GM19043 (cell line): ENCODE results near the gene MRPL34.
A peak's percentile ranks its signal among the peaks of the same experiment; 100 is the strongest.

Source experiments
- ATAC-seq: cut with Tn5 transposase; IDR thresholded peaks from one replicate; pipeline ENCODE4 v1.9.1; 2021; ENCODE audit warnings: low read depth; ENCODE audit not compliant: unreplicated experiment

Gene MRPL34

DNA sequence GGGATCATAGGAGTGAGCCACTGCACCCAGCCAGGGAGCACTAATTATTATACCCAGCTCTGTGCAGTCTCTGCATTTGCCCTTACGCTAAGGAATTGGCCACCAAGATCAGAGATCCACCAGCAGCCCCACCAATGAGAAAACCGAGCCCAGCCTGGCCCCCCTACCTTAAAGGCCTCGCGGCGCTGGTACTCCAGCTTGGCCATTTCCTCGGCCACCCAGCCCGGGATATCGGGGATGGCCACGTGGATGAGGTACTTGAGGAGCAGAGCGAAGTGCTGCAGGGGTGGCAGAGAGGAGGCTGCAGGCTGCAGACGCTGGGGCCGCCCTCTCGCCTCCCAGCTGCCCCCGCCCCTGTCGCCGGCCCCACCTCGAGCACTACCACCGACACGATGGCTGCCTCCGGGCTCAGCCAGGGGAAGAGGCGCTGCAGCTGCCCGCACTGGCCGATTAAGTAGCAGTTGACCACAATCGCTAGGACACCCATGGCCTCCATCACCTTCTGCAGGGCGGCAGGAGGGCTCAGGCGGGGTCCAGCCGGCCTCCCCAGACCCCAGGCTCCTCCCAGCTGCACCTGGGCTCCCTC lies 21.5 kb downstream of the MRPL34 start:
- ATAC-seq = no peak

- no peak for ATAC-seq
Measured at GRCh38 chr19:17327654-17328516, 22.2 kb downstream of the MRPL34 start.

DNA sequence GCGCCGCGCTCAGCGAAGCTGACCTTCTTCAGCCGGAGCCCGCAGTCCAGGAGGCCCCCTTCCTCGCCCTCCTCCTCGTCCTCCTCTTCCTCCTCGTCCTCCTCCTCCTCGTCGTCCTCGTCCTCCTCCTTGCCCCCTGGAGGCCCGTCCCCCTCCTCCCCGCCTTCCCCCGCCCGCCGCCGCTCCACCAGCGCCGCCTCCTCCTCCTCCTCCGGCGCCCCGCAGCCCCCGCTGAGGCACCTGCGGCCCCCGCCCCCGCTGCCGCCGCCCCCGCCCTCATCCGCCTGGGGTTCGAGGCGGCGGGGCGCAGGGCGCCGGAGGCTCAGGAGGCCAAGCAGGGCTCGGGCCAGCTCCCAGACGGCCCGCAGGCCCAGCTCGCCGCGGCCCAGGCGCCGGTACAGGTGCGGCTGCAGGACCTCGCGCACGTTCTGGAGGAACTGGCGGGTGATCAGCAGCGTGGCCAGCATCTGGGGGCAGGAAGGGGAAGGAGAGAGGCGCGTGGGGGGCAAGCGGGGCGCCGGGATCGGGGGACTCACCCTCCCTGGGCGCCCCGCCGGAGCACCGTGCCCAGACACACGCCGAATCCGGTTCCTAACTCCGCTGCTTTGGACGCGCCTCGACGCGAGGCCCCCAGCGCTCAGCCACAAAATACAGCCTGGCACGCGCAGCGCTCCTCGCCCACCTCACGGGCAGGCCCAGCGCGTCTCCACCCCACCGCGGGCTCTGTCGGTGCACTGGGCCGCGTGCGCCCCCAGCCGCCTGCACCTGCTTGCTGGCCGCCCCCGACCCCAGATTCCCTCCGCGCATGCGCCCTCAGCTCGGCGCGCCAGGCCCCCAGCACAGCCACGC lies 23.1 kb downstream of the MRPL34 start:
- ATAC-seq = no peak

DNA sequence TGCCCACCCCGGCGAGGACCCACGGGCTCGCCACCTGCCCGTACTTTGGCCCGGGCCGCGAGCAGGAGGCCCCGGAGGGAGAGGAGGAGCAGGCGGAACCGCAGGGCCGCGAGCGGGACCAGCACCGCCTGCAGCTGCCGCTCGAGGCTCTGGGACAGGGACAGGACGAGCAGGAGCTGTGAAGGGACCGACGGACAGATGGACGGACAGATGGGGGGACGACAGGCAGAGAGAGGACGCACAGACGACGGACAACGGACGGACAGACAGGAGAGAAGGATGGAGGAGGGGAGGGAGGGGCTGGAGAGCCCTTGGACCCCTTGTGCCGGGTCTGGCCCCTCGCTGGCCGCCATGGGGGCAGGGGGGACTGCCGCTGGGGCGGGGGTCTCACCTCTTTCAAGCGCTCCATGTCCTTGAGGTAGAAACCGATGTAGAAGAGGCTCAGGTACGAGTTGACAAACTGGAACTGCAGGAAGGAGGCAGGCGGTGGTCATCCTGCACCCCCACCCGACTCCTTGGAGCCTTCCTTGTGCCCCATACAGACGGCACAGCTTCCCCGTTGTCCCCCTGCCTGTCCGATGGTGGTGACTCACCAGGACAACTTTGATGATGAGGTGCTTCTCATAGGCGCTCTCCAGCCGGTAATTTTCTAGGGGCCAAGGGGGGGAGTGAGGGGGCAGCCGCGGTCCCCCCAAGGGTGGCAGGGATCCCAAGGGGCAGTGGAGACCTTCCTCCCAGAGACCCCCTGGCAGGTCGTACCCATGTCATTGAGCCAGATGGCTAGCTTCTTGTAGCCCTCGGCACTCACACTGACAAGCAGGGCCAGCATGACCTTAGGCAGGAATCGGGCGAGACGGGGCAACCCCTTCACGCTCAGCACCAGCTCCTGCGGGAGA lies 23.9 kb downstream of the MRPL34 start:
- no peak for ATAC-seq

DNA sequence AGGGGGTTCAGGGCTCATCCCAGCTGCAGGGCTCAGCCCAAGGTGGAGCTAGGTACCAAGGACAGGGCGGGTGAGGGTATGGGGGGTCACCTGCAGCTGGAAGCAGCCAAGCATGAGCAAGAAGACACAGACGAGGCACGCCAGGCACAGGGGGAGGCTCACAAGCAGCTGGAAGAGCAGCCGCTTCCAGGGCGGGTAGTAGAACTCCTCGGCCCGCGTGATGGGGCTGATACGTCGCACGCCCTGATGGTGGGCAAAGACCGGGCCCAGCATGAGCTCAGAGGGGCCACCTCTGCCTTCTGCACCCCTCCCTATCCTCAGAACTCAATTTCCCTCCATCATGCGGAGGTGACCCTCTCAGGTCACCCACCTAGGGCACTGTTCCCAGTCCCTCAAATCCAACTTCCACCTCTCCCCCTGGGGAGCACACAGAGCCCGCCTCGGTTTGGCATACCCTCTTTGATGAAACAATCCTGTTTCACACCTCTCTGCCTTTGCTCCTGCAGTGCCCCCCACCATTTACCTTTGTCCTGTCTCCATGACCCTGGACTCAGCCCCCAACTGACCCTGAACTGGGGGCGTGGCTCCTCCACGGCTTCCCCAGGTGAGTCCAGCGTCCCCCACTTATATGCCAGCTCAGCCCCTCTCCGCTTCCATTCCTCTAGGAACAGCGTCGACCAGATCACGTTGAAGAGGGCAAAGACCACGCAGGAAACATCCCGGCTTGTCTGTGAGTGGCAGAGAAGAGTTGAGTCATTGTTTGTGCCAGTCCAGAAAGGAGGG lies 24.8 kb downstream of the MRPL34 start:
- ATAC-seq = no peak

DNA sequence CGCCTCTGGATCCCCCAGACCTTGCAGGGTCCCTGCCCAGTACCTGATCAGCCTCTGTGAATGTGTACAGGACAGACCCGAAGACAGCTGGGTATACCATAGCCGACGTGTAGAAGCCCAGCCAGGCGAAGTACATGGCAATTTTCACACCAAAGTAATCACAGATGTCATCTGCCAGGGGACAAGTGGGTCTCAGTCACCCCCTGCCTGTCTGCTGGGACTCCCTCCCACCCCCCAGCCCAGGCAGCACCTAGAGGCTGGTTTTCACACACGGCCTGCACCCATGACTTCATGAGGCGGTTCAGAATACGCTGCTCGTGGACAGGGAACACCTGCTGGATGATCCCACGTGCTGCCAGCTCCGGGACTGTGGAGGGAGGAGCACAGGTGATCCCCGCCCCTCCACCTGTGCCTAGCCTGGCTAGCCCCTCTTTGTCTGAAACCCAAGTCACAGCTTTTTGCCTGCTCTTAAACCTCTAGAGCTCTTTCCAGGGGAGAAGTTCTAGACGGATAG lies 25.4 kb downstream of the MRPL34 start:
- no peak for ATAC-seq

DNA sequence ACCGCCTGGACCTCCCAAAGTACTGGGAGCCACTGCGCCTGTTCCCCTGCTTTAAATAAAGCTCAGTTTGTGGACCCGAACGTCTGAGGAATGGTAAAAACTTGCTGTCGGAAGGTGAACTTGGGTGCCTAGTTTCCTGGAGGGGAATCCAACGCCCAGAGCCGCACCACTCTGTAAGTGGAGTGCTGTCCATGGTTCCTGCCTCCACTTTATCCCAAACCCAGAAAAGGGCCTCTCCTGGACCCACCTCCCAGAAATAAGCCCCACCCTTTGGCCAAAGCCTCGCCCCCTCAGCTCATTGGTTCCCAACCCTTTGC lies 26.6 kb downstream of the MRPL34 start:
- ATAC-seq = no peak

DNA sequence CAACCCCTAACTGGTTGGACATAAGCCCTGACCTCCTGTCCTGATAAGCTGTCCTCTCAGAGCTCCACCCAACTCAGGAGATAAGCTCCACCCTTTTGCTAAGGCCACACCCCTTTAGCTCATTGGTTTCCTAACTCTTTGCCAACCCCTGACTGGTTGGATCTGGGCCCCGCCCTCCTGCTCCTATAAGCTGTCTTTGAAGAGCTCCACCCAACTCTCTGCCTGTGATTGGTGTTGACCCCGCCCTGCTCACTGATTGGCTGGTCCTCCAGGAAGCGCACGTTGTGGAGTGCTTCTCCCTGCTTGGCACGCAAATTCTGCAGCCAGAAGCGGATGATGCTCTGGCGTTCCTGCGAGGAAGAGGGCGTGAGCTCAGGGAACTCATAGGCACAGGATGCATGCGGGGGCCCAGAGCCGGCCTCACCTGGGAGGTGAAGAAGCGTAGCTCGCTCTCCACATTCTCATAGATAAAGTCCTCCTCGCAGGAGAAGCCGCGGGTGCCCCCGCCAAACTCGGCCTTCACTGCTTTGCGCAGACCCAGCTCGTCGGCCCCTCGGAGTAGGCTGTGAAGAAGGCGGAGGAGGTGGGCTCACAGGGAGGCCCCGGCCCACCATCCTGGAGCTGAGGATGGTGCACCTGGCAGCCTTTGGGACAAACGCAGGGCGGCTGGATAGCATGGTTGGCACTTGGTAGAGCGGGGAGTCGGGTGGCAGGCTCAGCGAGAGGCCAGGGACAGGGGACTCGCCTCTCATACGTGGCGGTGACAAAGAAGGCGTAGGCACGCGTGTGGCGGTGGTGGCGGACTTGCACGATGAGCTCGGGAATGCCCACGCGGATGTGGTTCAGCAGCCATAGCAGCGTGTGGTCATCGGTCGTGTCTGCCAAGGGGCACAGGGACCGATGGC lies 27.3 kb downstream of the MRPL34 start:
- no peak for ATAC-seq

DNA sequence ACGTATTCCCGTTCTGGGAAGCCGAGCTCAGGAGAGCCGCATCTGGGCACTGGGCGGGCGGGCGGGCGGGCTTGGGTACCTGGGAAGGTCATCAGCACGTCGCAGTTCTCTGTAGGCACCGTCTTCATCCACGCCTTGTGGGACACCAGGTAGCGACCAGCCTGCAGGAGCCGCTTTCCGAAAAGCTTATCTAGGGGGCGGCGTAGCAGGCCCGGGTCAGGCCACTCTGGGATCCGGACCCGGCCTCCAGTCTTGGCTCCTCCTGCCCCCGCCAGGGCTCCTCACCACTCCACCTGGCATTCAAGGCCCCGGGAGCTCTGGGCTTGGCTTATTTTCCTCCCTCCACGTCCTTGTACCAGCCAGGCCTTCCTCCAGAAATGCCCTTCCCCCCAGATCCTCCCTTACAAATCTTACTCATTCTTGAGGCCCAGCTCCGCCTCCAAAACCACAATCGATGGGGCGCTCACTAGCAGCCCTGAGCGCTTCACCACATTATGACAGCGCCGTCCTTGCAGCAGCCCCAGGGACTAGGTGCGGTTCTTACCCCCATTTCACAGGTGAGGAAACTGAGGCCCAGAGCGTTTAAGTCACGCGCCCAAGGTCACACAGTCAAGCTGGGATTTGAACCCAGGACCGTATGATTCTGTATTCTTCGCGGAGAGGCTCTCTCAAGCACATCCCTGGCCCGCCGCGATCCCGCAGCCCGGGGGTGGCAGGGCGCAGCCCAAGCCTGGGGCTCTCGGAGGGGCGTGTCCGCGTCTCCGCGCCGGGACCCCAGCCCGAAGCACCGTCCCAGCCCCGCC lies 28.1 kb downstream of the MRPL34 start:
- no peak for ATAC-seq

DNA sequence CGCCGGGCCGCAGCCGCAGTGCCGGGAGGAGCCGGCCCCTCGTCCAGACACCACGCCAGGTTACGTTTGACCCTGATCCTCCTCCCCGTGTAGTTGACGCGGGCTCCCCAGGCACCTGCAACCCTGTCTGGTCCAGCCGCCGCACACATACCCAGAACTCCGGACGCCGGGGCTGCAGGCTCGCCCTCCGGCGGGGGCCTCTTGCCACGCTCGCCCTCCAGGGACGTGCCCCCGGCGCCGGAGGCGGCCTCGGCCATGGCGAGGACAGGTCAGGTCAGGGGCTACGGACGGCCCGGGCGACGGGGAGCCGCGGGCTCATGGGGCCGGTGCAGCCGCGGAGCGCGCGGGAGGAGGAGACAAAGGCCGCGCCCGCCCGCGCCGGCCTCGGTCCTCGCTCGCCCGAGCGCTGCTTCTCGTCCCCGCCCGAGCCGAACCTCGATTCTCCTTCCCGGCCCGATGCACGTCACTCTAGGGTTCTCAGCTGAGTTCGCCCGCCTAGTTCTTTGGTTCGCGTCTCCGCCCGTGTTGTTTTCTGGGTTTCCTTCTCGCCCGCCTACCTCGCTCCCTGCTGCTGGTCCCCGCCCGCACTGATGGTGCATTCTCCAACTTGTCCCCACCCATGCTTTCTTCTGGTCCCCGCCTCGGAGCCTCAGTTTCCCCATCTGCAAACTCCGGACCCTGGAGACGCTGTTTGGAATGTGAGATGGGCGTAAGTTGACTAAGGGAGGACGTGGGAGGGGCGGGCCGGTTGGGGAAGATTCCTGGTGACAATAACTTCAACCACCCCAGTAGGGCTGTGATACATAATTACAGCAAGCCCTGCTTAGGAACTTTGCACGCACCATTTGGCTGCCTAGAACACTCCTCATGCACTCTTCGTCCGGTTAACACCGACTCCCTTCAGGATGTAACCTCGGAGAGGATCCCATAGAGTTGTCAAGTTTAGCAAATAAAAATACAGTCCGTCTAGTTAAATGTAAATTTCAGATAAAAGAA lies 29.0 kb downstream of the MRPL34 start, which contains the start of gene ANO8:
ANO8 (minus strand) TSS at position 442 of the 996 bp plus-strand sequence; CDS start at position 257, 185 bp downstream.
- ATAC-seq = no peak

- ATAC-seq = no peak
Measured at GRCh38 chr19:17335575-17335974, 29.9 kb downstream of the MRPL34 start.

DNA sequence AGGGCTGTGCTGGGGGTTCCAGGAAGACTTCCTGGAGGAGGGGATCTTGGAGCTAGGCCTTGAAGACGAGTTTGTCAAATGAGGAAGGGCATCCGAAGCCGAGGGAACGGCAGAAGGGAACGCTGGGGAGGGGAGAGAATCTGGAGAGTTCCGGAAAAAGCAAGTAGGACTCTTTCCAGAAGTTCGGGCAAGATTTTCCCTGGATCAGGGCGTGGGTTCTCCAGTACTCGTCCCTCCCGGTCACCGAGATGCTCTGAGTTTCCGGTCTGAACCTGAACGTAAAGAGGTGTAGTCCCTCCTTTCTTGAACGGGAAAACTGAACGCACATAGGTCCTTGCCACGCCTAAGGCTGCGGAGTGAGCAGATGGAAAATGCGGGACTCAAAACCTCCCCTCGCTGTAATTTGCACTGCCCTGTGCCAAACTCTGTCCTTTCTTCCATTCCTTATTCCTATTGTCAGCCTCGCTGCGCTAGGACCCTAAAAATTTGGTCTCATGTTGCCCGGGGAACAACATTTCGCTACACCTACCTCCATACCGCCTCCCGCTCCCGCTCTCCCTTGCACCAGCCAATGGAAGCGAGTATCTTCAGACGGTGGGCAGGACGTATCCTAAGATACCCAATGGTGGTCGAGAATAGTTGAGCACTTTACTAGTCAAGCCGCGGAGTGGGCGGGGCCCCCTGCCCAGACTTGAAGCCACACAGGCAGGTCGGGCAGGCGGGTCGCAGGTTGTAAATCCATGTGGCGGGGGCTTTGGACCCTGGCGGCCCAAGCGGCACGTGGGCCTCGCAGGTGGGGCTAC lies 31.4 kb downstream of the MRPL34 start, which contains the start of gene GTPBP3:
GTPBP3 (plus strand) TSS at position 682 of the 803 bp plus-strand sequence; CDS start at position 741, 59 bp downstream.
- ATAC-seq = peak; percentile 81

GRCh38 chr19:17337675-17338432 lies 32.2 kb downstream of the MRPL34 start:
- ATAC-seq = no peak

DNA sequence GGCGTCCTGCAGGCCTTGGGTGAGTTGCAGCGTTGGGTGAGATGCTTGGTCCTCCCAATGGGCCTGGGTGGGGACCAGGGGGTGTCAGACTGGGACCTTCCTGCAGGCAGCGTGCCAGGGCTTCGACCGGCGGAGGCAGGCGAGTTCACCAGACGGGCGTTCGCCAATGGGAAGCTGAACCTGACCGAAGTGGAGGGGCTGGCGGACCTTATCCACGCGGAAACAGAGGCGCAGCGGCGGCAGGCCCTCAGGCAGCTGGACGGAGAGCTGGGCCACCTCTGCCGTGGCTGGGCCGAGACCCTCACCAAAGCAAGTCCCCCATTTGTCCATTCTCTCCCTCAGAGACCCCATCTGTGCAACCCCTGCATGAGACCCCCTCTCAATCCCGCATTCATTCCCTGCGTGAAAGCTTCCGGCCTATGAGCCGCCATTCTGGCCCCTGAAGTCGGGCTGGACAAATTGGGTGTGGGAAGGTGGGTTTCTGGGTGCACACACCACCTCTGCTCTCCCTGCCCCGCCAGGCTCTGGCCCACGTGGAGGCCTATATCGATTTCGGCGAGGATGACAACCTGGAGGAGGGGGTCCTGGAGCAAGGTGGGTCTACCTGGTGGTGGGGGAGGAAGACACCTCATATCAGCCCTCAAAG lies 32.9 kb downstream of the MRPL34 start:
- ATAC-seq = no peak
